Measurements from ENCODE around the gene SLMAP.

DNA sequence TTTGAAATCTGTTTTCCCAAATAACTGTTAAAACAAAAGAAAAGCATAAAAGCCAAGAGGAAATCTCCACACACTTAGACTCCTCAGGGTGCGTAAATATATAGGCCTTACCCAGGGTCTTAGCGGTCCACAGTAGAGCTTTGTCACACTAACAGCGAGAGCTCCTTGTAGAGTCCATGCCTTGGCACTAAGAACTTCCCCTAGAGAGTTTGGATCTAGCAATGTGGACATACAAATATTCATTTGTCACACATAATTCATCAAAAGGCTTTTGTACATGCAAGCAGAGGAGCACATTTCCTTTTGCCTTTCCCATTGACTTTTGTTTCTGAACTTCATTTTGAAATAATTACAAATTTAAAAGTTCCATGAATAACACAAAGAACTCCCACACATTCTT is 11.0 kb upstream of the SLMAP start:
- no peak for TF ChIP-seq POLR2AphosphoS5 (IDR thresholded peaks at IDR 0.05; ENCODE audit: low read depth)
- TF ChIP-seq, protein P1, sequence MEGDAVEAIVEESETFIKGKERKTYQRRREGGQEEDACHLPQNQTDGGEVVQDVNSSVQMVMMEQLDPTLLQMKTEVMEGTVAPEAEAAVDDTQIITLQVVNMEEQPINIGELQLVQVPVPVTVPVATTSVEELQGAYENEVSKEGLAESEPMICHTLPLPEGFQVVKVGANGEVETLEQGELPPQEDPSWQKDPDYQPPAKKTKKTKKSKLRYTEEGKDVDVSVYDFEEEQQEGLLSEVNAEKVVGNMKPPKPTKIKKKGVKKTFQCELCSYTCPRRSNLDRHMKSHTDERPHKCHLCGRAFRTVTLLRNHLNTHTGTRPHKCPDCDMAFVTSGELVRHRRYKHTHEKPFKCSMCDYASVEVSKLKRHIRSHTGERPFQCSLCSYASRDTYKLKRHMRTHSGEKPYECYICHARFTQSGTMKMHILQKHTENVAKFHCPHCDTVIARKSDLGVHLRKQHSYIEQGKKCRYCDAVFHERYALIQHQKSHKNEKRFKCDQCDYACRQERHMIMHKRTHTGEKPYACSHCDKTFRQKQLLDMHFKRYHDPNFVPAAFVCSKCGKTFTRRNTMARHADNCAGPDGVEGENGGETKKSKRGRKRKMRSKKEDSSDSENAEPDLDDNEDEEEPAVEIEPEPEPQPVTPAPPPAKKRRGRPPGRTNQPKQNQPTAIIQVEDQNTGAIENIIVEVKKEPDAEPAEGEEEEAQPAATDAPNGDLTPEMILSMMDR (IDR thresholded peaks at IDR 0.05; ENCODE audit: insufficient read depth, low read length): no peak

Data from HL-60 (cell line).